SK-N-SH (cell line): ENCODE data around the gene ATP2B2. TPM values are rescaled to one million over a fixed set of nuclear protein-coding genes. Genes with fewer than 3 reads are reported as not detected.

Source experiments
- CTCF ChIA-PET: fragments of 300-600, 350-600 bp; formaldehyde crosslinking; extraction: SDS; loops from one replicate; lab custom pipeline; 2021; lab: Yijun Ruan, JAX
- POLR2A ChIA-PET: fragments of 350-600 bp; sonication (Branson Sonifier 250); formaldehyde crosslinking; extraction: SDS; loops from one replicate; lab custom pipeline; 2020; ENCODE audit warnings: antibody characterized with exemption, inconsistent platforms; lab: Yijun Ruan, JAX
- DNase-seq: peaks from one replicate; pipeline ENCODE4 v3.0.0; 2012
- H2AFZ ChIP-seq: fragments of 200-600 bp; sonication (generic); 2 replicates; pipeline ENCODE4 v1.8.1; 2016; ENCODE audit warnings: antibody characterized with exemption, mild to moderate bottlenecking, low read depth
- H3F3A ChIP-seq: fragments of 200-600 bp; sonication (generic); replicated peaks from 2 replicates; pipeline ENCODE3; 2016; ENCODE audit warnings: antibody characterized with exemption, mild to moderate bottlenecking; ENCODE audit not compliant: insufficient read depth
- H3K27ac ChIP-seq, 2 experiments: fragments of 200-500 bp in 1 of 2; fragments of 200-600 bp in 1 of 2; sonication (Bioruptor generic) in 1 of 2; sonication (generic), shearing (Covaris generic) in 1 of 2; 2 replicates each; pipeline versions ENCODE4 v1.5.1 to v1.6.1; 2014 to 2016; ENCODE audit warnings: low read depth in 2 of 2, inconsistent platforms in 1 of 2, low read length in 1 of 2, mild to moderate bottlenecking in 1 of 2, mixed read lengths in 1 of 2
- H3K27me3 ChIP-seq: fragments of 200-600 bp; sonication (generic), shearing (Covaris generic); 2 replicates; pipeline ENCODE4 v1.6.1; 2016; ENCODE audit warnings: mixed run types; ENCODE audit not compliant: insufficient read depth
- H3K36me3 ChIP-seq, 2 experiments: fragments of 200-500 bp in 1 of 2; fragments of 200-600 bp in 1 of 2; sonication (Bioruptor generic) in 1 of 2; sonication (generic) in 1 of 2; replicated peaks in 1 of 2; 2 replicates each; pipeline versions ENCODE3 to v1.5.1; 2014 to 2016; ENCODE audit warnings: low read length in 1 of 2, mild to moderate bottlenecking in 1 of 2; ENCODE audit not compliant: insufficient read depth in 2 of 2, control insufficient read depth in 1 of 2
- H3K4me1 ChIP-seq, 2 experiments: fragments of 200-500 bp in 1 of 2; fragments of 200-600 bp in 1 of 2; sonication (Bioruptor generic) in 1 of 2; sonication (generic), shearing (Covaris generic) in 1 of 2; 2 replicates each; pipeline versions ENCODE4 v1.5.1 to v1.6.1; 2014 to 2016; ENCODE audit warnings: low read depth in 1 of 2, low read length in 1 of 2, mixed run types in 1 of 2; ENCODE audit not compliant: insufficient read depth in 2 of 2, control insufficient read depth in 1 of 2
- H3K4me2 ChIP-seq: fragments of 200-600 bp; sonication (generic), shearing (Covaris generic); 2 replicates; pipeline ENCODE4 v1.6.1; 2017; ENCODE audit warnings: mixed run types
- H3K4me3 ChIP-seq, 2 experiments: fragments of 200-500 bp in 1 of 2; fragments of 200-600 bp in 1 of 2; sonication (Bioruptor generic) in 1 of 2; sonication (generic), shearing (Covaris generic) in 1 of 2; 2 replicates each; pipeline versions ENCODE4 v1.5.1 to v1.8.1; 2014 to 2016; ENCODE audit warnings: low read depth in 2 of 2, inconsistent platforms in 1 of 2, low read length in 1 of 2, mild to moderate bottlenecking in 1 of 2, mixed read lengths in 1 of 2, moderate library complexity in 1 of 2
- H3K79me2 ChIP-seq: fragments of 200-600 bp; sonication (generic); 2 replicates; pipeline ENCODE4 v1.8.1; 2017; ENCODE audit warnings: mild to moderate bottlenecking; ENCODE audit not compliant: insufficient read depth
- H3K9ac ChIP-seq: fragments of 200-600 bp; sonication (generic); 2 replicates; pipeline ENCODE4 v1.6.1; 2017; ENCODE audit warnings: mixed run types
- H3K9me2 ChIP-seq: fragments of 200-600 bp; sonication (generic); 2 replicates; pipeline ENCODE4 v1.6.1; 2017; ENCODE audit warnings: mixed run types
- H3K9me3 ChIP-seq: fragments of 200-600 bp; sonication (generic); 2 replicates; pipeline ENCODE4 v1.6.1; 2017; ENCODE audit warnings: mixed run types, mild to moderate bottlenecking, moderate library complexity
- H4K20me1 ChIP-seq: fragments of 200-600 bp; sonication (generic); 2 replicates; pipeline ENCODE4 v1.6.1; 2017; ENCODE audit warnings: mild to moderate bottlenecking, mixed run types; ENCODE audit not compliant: insufficient read depth
- CTCF ChIP-seq: fragments of 200-600 bp; sonication (generic); IDR thresholded peaks from 2 replicates; pipeline ENCODE4 v1.6.1; 2017; ENCODE audit warnings: antibody characterized with exemption, mild to moderate bottlenecking, moderate library complexity
- ELF1 ChIP-seq: IDR thresholded peaks from 2 replicates; pipeline ENCODE4 v1.4.0; 2012
- EP300 ChIP-seq, 2 experiments: IDR thresholded peaks; 2 replicates each; pipeline versions ENCODE4 v1.4.0 to v1.6.1; 2012; ENCODE audit warnings: borderline replicate concordance in 1 of 2, low read depth in 1 of 2, low read length in 1 of 2
- EZH2phosphoT487 ChIP-seq: fragments of 200-600 bp; sonication (generic); IDR thresholded peaks from 2 replicates; pipeline ENCODE4 v1.6.1; 2017; ENCODE audit warnings: low read depth, mixed run types, mild to moderate bottlenecking, antibody characterized with exemption, moderate library complexity, borderline replicate concordance
- GABPA ChIP-seq: IDR thresholded peaks from 2 replicates; pipeline ENCODE4 v1.4.0; 2012; ENCODE audit warnings: low read depth, mild to moderate bottlenecking
- GATA2 ChIP-seq: sonication (generic); formaldehyde crosslinking; IDR thresholded peaks from 2 replicates; pipeline ENCODE4 v1.5.0; 2020; ENCODE audit warnings: mild to moderate bottlenecking, missing genetic modification reagents
- MXI1 ChIP-seq: IDR thresholded peaks from 2 replicates; pipeline ENCODE4 v1.6.1; 2012; ENCODE audit warnings: mild to moderate bottlenecking, low read depth, low read length, improper control_type of control experiment
- PBX3 ChIP-seq: IDR thresholded peaks from 2 replicates; pipeline ENCODE4; 2012
- TEAD4 ChIP-seq: IDR thresholded peaks from 2 replicates; pipeline ENCODE4 v1.4.0; 2012; ENCODE audit warnings: mild to moderate bottlenecking, borderline replicate concordance; ENCODE audit not compliant: insufficient read depth
- WGBS: methylation state at CpG from one replicate; pipeline ENCODE4 v1.1.6; 2017; ENCODE audit warnings: low lambda C conversion rate; 5-methylcytosine and 5-hydroxymethylcytosine counted together
- polyA plus RNA-seq, 3 experiments: library from polyadenylated mRNA; depleted of rRNA; stranded (reverse); fragments of >200 nt; gene quantifications; 2 replicates each; pipeline ENCODE4 v1.2.3, GENCODE V29; 2012
- TF ChIP-seq, protein P1 (sequence below): IDR thresholded peaks from 2 replicates; pipeline ENCODE4 v1.4.0; 2012; ENCODE audit warnings: low read depth, borderline replicate concordance

The ATP2B2 gene
- polyA plus RNA-seq, 1 of the 3 experiments (the other 2 are of a cell fraction), result 0.15 TPM

DNA sequence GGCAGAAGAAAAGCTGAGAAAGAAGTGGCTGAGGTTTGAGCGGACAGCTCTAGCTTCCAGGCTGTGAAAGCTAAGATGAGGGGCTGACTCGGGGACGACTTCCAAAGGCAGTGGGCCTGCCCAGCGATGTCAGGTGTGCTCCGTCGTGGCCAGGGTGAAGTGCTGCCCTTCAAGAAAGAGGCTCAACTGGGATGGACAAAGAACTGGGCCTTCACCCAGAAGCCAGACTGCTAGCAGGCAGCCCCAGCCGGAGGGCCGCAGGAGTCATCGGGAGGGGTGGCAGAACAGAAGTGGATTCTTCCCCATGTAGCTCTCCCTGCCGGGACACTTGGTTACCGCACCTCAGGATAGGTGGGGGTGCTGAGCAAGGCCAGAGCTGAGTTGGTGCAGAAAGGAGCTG lies 171.3 kb downstream of the ATP2B2 start:
- Histone ChIP-seq H3K36me3 (no peaks in the 10 kb centered on the region), H3F3A (no peaks in the 10 kb centered on the region), H3K9me2 (no peaks in the 10 kb centered on the region), H3K27me3 (peaks cover 35% of the 10 kb centered on the region; the same call in 1 of the 2 replicates), H3K27ac (no peak overlapping the region), H3K79me2 (no peaks in the 10 kb centered on the region), H3K4me2 (no peak overlapping the region), H3K4me3 (no peak overlapping the region), H3K4me1 (no peaks in the 10 kb centered on the region), H2AFZ (no peak overlapping the region), H4K20me1 (no peaks in the 10 kb centered on the region), H3K9ac (no peak overlapping the region), H3K9me3 (no peaks in the 10 kb centered on the region)
- 71% methylated on average over 3 of the region's 11 CpGs for WGBS
- TF ChIP-seq PBX3 (no peak), TEAD4 (no peak), EZH2phosphoT487 (no peak)
- ChIA-PET POLR2A (no interaction called here), CTCF (interaction anchor here (0.9 to 2.7 kb wide), 3 partner anchors 10 to 405 kb away, joined by 3 to 19 read pairs (median 5); no protein-coding TSS in a partner anchor)
- no peak for DNase-seq

- ChIA-PET POLR2A (no interaction called here), CTCF (interaction anchor here (1.3 kb wide), 1 partner anchor 406 kb away, joined by 5 read pairs; no protein-coding TSS in a partner anchor)
- Histone ChIP-seq H3K4me1 (no peaks in the 10 kb centered on the region), H3F3A (no peaks in the 10 kb centered on the region), H3K79me2 (no peaks in the 10 kb centered on the region), H3K4me2 (no peak overlapping the region), H3K9me3 (no peaks in the 10 kb centered on the region), H2AFZ (no peak overlapping the region), H3K9ac (no peak overlapping the region), H3K9me2 (no peaks in the 10 kb centered on the region), H3K4me3 (no peak overlapping the region), H3K27ac (no peak overlapping the region), H3K27me3 (peaks cover 39% of the 10 kb centered on the region; the same call in 1 of the 2 replicates), H3K36me3 (no peaks in the 10 kb centered on the region), H4K20me1 (no peaks in the 10 kb centered on the region)
- 32% methylated on average over 2 of the region's 2 CpGs for WGBS
- TF ChIP-seq PBX3 (no peak), MXI1 (no peak), CTCF (no peak), GATA2 (CRISPR knock-in tag) (no peak), GABPA (no peak), TEAD4 (no peak), ELF1 (no peak), EP300 (IDR thresholded peaks at IDR 0.05; ENCODE audit: borderline replicate concordance in 1 of 2, low read depth in 1 of 2, low read length in 1 of 2) (no peak)
- TF ChIP-seq, protein P1, sequence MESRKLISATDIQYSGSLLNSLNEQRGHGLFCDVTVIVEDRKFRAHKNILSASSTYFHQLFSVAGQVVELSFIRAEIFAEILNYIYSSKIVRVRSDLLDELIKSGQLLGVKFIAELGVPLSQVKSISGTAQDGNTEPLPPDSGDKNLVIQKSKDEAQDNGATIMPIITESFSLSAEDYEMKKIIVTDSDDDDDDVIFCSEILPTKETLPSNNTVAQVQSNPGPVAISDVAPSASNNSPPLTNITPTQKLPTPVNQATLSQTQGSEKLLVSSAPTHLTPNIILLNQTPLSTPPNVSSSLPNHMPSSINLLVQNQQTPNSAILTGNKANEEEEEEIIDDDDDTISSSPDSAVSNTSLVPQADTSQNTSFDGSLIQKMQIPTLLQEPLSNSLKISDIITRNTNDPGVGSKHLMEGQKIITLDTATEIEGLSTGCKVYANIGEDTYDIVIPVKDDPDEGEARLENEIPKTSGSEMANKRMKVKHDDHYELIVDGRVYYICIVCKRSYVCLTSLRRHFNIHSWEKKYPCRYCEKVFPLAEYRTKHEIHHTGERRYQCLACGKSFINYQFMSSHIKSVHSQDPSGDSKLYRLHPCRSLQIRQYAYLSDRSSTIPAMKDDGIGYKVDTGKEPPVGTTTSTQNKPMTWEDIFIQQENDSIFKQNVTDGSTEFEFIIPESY, result no peak
- DNase-seq, result no peak
Measured at GRCh38 chr3:10333349-10333650, 172.1 kb downstream of the ATP2B2 start.
